Activated CD4-positive, CD25-positive, alpha-beta regulatory T cell treated with anti-CD3 and anti-CD28 coated beads, Interleukin-2, amount 50 U/mL, for 24 hours (primary cell): ENCODE results near the gene IFIH1.

ENCODE experiments used
- ATAC-seq, 2 donors: fragments of 150-1000 bp; cut with Tn5 transposase; one replicate each; pipeline ENCODE4 v1.10.0; 2021; ENCODE audit warnings: mild to moderate bottlenecking in 1 of 2, moderate library complexity in 1 of 2

The IFIH1 gene

DNA sequence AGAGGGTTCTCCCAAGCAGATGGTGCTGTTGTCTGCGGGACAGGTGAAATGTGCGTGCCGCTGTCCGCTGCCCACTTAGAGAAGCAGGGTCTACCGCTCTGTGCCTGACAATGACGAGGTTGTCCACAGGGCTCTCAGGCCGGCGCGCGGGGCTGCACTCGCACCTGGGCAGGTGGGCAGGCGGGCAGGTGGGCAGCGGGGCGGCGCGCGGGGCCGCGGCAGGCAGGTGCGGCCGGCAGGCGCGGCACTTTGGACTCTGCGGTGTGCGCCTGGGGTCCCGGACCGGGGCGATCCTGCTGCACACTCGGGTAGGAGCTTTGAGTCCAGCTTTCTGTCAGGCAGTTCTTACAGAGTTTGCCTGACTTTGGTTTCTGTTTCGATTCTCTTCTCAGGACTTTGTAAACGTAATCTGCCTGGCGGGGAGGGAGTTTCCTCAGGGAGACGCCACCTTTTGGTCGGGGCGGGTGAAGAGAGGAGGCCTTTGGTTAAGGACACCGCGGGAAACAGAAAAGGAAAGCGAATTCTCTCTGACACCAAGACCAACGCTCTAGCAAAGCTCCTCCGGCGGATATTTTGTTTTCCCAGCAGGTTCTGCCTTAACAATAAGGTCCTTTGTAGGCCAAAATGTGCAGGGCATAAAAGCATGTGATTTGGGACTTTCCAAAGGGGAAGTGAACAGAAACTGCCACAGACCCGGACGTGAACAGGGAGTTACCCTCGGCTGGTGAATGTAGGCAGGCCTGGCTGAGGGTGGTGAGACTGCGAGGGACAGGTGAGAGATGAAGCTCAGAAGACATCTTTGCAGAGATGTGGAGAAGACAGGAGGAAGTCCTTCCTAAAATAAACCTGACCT is at the start of gene IFIH1:
TSS of gene IFIH1 (minus strand) at position 357 of the 853 bp plus-strand sequence. CDS start 377 bp downstream, outside the sequence.
- peak; percentile 86 to 90 for ATAC-seq

DNA sequence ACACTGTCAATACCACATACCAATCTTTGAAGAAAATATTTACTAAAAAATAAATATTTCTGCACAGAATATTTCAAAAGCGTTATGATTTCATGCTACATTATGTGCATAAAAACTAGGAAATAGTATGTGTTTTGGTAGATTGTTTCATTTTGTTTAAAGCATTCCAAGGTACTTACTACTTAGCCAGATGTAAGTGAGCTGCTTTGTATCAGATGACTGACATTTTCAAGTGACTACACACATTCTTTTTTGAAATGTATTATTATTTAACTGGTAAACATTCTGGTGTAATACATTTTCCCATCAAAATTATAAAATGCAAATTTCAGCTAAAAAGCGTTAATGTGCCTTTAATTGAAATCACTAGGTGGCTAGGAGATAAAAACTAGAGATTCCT is 46.9 kb upstream of the IFIH1 start:
- no peak for ATAC-seq

DNA sequence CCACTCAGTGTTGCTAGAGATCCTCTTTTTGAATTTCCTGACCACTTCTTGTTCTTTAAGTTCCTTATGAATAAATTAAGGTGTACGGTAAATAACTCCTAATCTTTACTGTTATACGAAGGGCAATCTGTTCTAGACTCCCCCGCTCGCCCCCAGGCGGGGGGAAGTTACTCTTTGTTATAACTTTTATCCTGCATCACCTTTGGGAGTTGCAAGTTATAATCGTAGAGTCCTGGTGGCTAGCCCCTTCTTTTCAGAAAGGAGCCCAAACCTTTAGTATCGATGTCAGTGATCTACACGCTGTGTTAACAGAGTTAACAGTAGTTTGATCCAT is 26.1 kb upstream of the IFIH1 start:
- no peak for ATAC-seq

DNA sequence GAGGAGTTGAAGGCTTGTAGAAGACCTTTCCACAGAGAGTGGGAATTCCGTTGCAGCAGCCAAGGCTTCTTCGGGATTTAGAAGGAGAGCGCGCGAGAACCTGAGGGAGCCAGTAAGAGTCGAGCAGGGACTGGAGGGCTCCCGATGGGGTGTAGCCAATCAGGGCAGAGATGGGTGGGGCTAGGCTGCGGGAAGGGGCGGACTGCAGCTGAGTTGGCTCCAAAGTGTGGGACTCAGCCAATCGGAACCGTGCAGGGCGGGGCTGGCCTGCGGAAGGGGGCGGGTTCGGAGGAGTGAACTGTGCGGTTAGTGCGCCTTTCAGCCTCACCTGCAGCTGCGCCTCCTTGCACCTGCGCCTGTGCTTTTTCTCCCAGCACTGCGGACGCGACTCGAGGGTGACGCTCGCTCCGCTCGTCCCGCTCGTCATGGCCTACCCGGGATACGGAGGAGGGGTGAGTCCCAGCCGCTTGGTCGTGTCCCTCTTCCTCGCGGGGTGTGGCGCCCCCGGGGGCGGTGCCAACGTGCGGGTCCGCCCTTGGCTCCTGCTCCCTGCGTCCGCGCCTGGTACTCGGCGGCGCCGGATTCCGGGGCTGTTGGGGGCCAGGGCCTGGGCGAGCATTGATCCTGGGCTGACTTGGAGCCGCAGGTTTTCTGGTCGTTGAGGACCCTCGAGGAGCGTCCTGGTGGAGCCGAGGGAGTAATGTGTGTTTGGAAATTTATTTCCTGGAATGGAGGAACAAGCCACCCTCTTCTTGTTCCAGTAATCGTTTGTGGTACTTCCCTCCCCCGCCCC is 25.5 kb upstream of the IFIH1 start, which contains the start of gene GCA:
TSS of gene GCA (plus strand) at position 309 of the 793 bp plus-strand sequence. CDS start at position 426, 117 bp downstream.
- peak; percentile 99 to 100 for ATAC-seq

DNA sequence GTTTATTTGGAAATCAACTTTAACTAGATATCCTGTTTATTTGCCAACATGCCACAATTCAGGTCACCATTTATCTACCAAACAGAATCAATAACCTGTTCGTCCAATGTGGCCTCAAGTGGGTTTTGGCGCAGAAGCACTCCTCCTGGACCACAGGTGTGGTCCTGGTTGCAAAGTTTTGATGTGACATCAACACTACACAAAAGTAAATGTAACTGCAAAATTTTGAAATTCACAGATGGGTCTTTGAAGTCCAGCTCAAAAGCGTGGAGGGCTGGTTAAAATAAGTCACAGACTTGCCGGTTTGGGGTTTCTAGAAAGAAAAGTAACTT is 25.0 kb upstream of the IFIH1 start:
- ATAC-seq = no peak

DNA sequence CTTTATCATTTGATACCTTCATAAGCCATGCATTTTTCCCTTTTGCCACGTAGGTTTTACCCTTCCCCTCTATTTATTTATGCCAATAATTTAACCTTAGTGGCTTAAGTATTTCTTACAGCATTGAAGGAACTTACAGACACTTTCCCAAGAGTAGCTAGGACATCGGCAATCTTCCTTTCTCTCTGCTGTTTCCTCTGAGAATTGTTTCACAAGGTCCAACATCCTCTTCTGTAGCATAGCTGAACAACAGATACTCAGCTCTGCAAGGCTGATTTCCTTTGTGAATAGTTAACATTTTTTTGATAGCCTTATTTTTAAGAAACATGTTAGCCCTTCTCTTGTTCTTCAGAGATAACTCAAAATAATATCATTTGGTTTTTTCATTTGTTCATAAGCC is 24.4 kb upstream of the IFIH1 start:
- ATAC-seq = no peak

DNA sequence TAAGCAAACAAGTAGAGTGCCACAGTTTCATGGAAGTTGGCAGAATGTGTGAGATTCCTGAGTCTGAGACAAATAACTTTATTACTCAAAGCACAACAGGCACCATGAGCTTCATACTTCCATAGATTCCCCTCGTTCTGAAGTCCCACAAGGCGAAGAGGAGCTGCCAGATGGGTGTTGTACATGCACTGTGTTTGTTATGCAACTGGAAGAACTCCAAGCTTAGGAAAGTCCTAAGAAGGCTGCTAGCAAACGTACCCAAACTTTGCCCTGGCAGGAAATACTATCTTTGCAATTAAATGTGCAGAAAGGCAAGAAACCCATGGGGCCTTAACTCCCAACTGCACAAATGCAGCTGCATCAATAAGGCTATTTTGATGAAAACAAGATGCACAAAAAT is 23.8 kb upstream of the IFIH1 start:
- ATAC-seq = no peak

DNA sequence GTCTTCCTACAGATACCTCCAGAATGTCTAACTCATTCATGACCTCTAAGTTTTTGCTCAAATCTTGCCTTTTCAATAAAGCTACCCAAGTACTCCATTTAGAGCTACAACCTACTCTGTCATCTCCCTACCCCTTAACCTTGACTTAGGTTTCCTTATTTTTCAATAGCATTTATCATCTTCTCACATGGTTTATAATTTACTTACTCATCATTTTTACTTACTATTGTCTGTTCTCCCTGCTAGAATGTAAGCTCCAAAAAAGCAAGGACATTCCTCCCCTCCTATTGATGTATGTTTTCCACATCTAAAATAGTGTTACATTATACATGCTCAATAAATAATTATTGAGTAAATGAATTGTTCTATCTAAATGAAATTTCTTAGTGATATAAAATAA is 22.3 kb upstream of the IFIH1 start:
- ATAC-seq = no peak

DNA sequence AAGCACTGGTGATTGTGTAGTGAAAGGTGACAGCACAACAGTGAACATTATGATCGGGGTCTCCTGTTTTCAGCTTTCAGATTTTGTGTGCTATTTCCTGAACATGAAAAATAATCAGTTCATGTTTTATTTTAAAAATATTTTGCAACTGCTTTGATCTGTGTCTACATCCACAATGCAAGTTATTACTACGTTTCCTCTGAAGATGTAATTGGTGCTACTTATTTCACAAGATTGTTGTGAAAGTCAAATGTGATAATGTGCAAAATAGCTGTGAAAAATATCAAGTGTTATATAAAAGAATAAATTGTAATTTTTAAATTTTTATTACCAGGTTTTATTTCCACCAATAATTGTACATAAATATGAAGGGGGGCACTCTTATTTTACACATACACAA is 19.4 kb upstream of the IFIH1 start:
- no peak for ATAC-seq

DNA sequence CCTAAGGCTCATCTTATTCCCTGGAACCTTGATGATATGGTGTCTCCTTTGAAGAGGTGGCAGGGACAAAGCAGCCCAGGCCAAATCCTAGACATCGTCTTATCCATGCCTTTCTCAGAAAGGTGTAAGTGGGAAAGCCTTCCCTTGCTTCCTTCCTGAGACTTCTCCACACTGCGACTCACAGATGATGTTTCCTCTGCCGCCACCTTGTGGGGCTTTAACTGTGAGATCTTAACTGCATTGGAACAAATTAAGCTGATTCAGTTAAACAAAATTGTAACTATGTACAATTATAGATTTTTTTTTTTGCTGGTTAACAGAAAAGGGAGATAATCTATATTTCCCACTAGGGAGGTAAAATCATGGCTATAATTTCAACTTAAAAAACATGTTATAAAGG is 15.5 kb upstream of the IFIH1 start:
- no peak for ATAC-seq

DNA sequence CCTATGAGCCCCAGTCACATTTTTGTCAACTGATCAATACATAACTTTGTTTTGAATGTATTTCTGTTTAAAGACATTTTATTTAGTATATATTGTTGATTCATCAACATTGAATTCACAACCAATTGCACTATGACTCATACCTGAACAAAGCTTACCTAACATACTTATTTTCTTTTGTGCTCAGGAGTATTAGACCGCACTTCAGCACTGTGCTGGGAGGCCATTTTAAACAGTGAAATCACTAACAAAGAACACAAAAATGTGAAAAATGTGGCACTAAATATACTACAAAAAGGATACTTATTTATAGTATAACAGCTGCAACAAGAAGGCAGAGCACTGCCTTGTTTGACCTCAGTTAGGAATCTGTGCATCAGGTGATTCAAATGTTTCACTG is 12.4 kb upstream of the IFIH1 start:
- ATAC-seq = peak in 1 of 2 donors; percentile 25

DNA sequence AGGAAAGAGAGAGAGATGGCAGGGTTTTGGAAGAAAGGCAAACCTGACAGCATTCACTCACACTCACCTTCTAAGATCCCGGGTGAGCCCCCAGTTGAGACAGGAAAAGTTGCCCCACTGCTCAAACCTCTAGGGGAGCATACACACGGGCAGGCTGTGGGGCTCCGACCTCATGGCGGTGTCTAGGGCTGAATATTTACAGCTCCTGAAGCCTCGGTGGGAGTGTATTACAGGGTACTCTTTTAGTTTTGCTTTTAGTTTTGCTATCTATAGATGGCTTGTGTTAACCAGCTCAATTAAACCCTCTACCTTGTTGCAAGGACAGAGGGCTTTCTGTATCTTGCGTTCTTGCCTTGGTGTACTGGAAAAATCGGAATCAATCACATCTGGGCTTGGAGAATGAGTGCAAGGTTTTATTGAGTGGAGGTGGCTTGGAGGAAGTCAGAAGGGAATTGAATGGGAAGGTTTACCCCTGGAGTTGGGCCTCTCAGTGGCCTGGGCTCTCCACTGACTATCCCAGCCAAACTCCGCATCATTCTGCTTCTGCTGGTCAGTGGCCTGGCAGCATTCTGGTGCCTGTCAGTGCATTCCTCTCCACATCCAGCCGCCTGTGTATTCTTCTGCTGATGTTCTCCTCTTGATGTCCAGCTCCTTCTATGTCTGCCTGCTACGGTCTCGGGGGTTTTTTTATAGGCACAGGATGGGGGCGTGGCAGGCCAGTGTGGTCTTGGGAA is 10.1 kb upstream of the IFIH1 start:
- peak in 1 of 2 donors; percentile 38 for ATAC-seq

DNA sequence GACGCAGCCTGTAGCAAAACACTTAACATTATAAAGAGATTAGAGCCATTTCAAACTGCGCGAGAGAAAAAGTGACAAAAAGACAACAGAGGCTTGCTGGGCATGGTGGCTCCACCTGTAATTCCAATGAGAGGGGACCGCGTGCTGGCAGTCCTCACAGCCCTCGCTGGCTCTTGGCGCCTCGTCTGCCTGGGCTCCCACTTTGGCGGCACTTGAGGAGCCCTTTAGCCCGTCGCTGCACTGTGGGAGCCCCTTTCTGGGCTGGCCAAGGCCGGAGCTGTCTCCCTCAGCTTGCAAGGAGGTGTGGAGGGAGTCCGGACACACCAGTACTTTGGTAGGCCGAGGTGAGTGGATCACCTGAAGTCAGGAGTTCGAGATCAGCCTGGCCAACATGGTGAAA is 9.3 kb upstream of the IFIH1 start:
- ATAC-seq = no peak

DNA sequence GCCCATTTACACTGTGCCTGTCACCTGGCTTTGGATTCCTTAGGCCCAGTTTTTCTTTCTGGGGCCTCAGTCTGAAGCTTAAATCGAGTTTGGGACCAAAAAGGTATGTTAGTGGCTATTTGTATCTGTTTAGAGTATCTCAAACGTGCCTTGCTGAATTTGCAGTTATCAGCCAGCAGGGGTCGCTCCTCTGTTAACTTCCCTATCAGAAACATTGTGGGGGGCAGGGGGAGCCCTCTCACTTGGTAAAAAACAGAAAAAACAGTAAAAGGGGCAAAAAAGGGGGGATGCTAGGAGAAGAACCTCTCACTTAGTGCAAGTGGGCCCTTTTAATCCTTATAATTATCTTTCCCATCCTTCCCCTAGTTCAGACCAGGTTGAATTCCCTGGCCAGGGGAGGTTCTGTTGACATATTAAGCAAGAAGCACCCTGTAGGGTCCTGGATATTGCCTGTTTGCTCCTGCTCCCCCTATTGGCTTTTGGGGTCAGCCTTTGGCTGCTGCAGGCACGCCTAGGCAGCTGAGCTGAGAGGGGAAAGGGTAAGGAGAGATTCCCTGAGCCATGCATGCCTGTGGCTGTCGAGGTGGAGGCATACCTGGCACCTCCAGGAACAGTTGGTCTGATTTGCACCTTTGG is 8.8 kb upstream of the IFIH1 start:
- no peak for ATAC-seq

DNA sequence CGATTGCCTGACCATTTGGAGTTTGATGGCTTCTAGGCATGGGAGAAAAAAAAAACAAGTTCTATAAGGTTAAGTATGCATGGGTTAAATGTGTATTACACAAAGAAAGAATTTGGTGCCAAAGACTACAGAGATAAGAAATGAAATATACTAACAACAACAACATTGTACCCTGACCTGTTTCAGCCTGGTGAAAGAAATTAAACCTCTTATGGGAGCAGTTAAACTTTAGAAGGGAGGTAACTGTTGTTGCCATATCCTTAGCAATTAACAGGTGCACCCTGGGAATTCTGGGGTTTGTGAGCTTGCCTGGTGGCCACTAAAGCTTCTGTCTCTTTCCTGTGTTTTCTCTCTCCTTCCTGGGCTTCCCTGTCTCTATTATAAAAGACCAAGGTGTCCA is 6.5 kb upstream of the IFIH1 start:
- no peak for ATAC-seq

DNA sequence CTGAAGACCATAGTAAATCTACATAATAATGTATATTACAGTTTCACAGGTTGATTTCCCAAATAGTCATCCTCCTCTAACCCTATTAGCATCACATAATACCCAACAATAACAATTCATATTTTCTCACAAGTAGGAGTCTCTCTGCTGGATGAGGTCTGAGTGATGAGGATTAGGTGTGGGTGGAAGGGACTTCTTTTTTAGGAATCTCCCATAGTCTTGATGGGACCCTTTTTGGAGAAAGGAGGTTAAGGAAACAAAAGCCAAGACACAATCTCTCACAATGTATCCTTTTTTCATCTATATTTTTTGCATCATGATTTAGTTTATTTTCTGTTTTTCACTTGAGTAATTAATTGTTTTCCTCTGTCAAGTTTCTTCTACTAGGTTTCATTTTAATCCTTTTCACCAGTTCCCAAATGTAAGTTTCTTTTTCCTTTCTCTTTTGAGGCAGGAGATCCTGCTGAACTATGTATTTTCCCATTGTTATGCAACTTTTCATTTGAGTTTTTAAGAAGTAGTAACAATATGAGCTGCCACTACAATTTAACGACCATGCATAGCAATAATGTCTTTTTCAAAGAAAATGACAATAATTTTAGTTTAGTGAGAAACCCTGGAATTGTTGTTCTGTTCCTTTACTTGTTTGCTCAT is 2.5 kb upstream of the IFIH1 start:
- no peak for ATAC-seq

DNA sequence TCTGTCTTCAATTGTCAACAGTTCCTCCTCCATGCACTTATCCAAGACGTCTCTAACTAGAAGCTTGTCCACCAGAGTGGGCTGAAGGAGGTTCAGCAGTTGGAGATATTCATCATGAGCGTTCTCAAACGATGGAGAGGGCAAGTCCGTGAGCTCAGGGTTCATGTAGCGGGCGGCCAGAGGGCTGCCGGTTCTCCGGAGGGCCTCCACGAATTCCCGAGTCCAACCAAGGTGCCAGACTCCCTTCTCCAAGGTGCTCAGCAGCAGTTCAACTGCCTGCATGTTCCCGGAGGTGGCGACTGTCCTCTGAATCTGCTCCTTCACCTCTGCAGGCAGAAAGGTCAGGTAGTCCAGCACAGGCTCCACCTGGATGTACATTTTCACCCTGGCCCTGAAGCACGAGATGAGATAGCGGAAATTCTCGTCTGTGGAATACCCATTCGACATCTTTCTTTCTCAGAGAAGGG is 590 bp downstream of the IFIH1 start:
- peak; percentile 2 for ATAC-seq

DNA sequence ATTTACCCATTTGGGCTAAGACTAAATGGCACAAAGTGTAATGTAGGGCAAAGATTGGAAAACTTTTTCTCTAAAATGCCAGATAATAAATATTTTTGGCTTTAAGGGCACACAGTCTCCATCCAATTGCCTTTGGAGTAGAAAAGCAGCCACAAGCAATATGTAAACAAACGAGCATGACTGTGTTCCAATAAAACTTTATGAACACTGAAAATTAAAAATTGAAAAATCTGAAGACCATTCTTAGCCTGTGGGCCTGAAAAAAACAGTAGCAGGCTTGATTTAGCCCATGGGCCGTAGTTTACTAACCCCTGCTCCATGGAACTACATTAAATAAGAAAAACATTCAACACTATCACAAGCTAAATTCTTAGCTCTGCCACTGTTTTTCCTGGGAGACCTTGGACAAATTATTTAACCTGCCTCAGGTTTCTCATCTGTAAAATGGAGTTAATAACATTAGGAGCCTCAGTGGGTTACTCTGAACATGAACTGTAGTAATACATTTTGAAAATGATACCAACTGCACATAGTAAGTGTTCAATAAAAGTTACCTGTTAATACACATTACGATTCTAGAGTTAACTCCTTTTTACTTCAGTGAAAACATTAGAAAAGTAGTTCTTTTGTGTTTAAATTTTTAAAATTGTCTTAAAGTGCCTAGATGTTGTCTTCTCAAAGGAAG is 1.3 kb downstream of the IFIH1 start:
- no peak for ATAC-seq

DNA sequence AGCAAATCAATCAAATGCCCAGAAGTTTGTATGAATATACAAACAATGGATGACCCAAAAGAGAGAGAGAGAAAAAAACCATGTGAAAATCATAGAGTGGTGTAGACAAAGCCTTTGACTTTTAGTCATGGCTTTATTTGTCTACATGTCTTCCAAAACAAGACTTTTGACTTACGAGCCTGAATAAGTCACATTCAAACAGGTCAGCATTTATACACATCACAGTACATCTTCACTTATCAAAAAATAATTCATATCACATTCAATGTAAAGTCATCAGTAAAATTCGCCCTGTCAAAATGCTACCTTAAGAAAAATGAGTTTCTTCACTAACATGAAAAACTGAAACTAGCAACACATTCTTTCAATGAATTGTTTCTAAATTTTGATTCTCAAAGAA is 1.9 kb downstream of the IFIH1 start:
- ATAC-seq = no peak

DNA sequence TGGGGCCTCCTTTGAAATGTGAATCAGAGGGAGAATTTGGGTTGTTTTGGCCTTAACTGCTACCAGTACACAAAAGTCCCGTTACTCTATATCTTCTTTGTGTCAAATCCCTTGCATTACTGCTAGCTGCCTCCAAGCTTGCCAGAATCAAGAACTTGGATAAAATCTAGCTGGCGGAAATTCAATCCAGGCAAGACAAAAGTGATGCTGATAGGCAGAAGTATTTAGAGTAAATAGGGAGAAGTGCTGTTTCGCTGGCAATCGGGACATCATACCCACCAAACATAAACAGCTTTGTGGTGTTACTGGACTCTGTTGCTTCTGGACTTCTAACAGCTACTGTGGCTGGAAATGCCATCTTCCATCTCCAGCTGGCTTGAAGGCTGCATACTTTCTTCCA is 2.5 kb downstream of the IFIH1 start:
- no peak for ATAC-seq

DNA sequence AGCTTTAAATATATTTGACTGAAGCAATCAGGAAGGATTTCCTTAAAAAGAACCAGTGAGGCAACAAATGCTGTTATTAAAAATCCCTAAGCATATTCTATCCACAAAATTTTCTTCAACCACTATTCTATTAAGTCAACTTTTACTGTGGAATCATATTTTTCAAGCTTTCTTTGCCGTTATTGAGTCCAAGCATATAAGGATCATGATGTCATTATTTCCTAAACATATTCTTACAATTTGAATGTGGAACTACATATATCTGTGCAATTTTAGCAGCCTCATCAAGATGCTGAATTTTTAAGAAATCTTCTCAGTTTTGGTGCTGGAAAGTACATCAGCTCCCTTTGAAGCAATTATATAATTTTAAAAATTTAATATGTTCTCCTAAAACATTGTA is 5.6 kb downstream of the IFIH1 start:
- ATAC-seq = no peak
